PC-9 (cell line): ENCODE results near the gene KRT76. TPM values are rescaled to one million over a fixed set of nuclear protein-coding genes. Genes with fewer than 3 reads are reported as not detected.

Source experiments
- BruUV-seq: library from RNA; stranded (reverse); fragments of 400-500 nt; replicated peaks from 2 replicates; lab custom pipeline; 2021; lab: Mats Ljungman, UMichigan
- CTCF ChIA-PET: fragments of 300-600 bp; sonication (Branson Sonifier 250); formaldehyde crosslinking; loops from one replicate; lab custom pipeline; 2022; ENCODE audit warnings: antibody characterized with exemption; lab: Charles Lee
- POLR2A ChIA-PET: fragments of 300-600 bp; sonication (Branson Sonifier 250); formaldehyde crosslinking; loops from one replicate; lab custom pipeline; 2022; ENCODE audit warnings: antibody characterized with exemption; ENCODE audit not compliant: unreplicated experiment; lab: Charles Lee
- DNase-seq, 2 experiments: peaks; one replicate each; pipeline versions ENCODE4 v3.0.0 to v3.0.0-alpha.2; 2015 to 2022; ENCODE audit warnings: mixed read lengths in 1 of 2
- H2AFZ ChIP-seq: fragments of 200-600 bp; sonication (generic); 2 replicates; pipeline ENCODE4 v1.8.1; 2017; ENCODE audit warnings: antibody characterized with exemption
- H3F3A ChIP-seq: fragments of 200-600 bp; sonication (generic); 2 replicates; pipeline ENCODE4 v1.8.1; 2017; ENCODE audit warnings: antibody characterized with exemption, mild to moderate bottlenecking, low read depth; ENCODE audit not compliant: insufficient read depth
- H3K27ac ChIP-seq: fragments of 200-600 bp; sonication (generic); 2 replicates; pipeline ENCODE4 v1.6.1; 2016; ENCODE audit warnings: mixed run types
- H3K27me3 ChIP-seq: fragments of 200-600 bp; sonication (generic); 2 replicates; pipeline ENCODE4 v1.6.1; 2016; ENCODE audit warnings: low read depth, mixed run types; ENCODE audit not compliant: insufficient read depth
- H3K36me3 ChIP-seq: fragments of 200-600 bp; sonication (generic); 2 replicates; pipeline ENCODE4 v1.6.1; 2016; ENCODE audit warnings: low read depth, mixed run types
- H3K4me1 ChIP-seq: fragments of 200-600 bp; sonication (generic); replicated peaks from 2 replicates; pipeline ENCODE4 v1.6.1; 2016; ENCODE audit warnings: mixed run types; ENCODE audit not compliant: insufficient read depth
- H3K4me2 ChIP-seq: fragments of 200-600 bp; sonication (generic); 2 replicates; pipeline ENCODE4 v1.6.1; 2017; ENCODE audit warnings: mixed run types
- H3K4me3 ChIP-seq: fragments of 200-600 bp; sonication (generic); 2 replicates; pipeline ENCODE4 v1.6.1; 2016; ENCODE audit warnings: mixed run types
- H3K79me2 ChIP-seq: fragments of 200-600 bp; sonication (generic); 2 replicates; pipeline ENCODE4 v1.6.1; 2017; ENCODE audit warnings: low read depth, mixed run types
- H3K9me2 ChIP-seq: fragments of 200-600 bp; sonication (generic); 2 replicates; pipeline ENCODE4 v1.8.1; 2017; ENCODE audit warnings: mild to moderate bottlenecking; ENCODE audit not compliant: insufficient read depth
- H3K9me3 ChIP-seq: fragments of 200-600 bp; sonication (generic); 2 replicates; pipeline ENCODE4 v1.8.1; 2016; ENCODE audit warnings: low read depth; ENCODE audit not compliant: insufficient read depth
- H4K20me1 ChIP-seq: fragments of 200-600 bp; sonication (generic); 2 replicates; pipeline ENCODE4 v1.8.1; 2017; ENCODE audit not compliant: insufficient read depth
- EZH2 ChIP-seq: fragments of 200-600 bp; sonication (generic); IDR thresholded peaks from 2 replicates; pipeline ENCODE4 v1.8.0; 2017; ENCODE audit warnings: antibody characterized with exemption, low read depth
- intact Hi-C: fragments of 100-400 bp; cut with micrococcal nuclease; formaldehyde crosslinking; loops from one replicate; pipeline ENCODE4 v1.10.0; 2022; ENCODE audit not compliant: unreplicated experiment
- total RNA-seq: library from RNA; stranded (reverse); gene quantifications from 2 replicates; pipeline ENCODE4 v1.2.3, GENCODE V29; 2021
- TF ChIP-seq, protein P1 (sequence below): fragments of 200-600 bp; sonication (generic); conservative IDR thresholded peaks from 2 replicates; pipeline ENCODE4 v1.6.1; 2017; ENCODE audit warnings: mixed run types, antibody characterized with exemption, mild to moderate bottlenecking, moderate library complexity

Gene KRT76
- total RNA-seq, 1 experiment from 2014 or later = not detected

DNA sequence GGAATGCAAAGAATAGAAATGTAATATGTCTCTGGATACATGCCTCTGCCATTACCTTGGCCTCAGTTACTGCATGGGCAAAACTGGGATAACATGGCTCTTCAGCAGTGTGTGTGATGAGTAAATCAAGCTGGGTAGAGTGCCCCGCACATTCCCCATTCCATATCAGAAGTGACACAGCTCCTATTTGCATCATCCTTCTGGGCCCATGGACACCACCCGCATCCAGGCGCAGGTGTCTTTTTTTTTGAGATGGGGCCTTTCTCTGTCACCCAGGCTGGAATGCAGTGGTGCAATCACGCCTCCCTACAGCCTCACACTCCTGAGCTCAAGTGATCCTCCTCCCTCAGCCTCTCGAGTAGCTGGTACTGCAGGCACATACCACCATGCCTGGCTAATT is 31.6 kb downstream of the KRT76 start:
- Histone ChIP-seq H3F3A (no peaks in the 10 kb centered on the region), H3K27me3 (no peaks in the 10 kb centered on the region), H4K20me1 (no peaks in the 10 kb centered on the region), H3K4me1 (no peaks in the 10 kb centered on the region), H3K4me2 (no peak overlapping the region), H3K79me2 (no peaks in the 10 kb centered on the region), H3K27ac (no peak overlapping the region), H2AFZ (no peak overlapping the region), H3K4me3 (no peak overlapping the region), H3K9me3 (no peaks in the 10 kb centered on the region), H3K36me3 (no peaks in the 10 kb centered on the region), H3K9me2 (no peaks in the 10 kb centered on the region)
- ChIA-PET CTCF (no interaction called here), POLR2A (no interaction called here)
- intact Hi-C loops = no loop called here
- no peak for DNase-seq
- BruUV-seq = no TSS peak
- TF ChIP-seq EZH2 = no peak
- TF ChIP-seq, protein P1, sequence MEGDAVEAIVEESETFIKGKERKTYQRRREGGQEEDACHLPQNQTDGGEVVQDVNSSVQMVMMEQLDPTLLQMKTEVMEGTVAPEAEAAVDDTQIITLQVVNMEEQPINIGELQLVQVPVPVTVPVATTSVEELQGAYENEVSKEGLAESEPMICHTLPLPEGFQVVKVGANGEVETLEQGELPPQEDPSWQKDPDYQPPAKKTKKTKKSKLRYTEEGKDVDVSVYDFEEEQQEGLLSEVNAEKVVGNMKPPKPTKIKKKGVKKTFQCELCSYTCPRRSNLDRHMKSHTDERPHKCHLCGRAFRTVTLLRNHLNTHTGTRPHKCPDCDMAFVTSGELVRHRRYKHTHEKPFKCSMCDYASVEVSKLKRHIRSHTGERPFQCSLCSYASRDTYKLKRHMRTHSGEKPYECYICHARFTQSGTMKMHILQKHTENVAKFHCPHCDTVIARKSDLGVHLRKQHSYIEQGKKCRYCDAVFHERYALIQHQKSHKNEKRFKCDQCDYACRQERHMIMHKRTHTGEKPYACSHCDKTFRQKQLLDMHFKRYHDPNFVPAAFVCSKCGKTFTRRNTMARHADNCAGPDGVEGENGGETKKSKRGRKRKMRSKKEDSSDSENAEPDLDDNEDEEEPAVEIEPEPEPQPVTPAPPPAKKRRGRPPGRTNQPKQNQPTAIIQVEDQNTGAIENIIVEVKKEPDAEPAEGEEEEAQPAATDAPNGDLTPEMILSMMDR = no peak

DNA sequence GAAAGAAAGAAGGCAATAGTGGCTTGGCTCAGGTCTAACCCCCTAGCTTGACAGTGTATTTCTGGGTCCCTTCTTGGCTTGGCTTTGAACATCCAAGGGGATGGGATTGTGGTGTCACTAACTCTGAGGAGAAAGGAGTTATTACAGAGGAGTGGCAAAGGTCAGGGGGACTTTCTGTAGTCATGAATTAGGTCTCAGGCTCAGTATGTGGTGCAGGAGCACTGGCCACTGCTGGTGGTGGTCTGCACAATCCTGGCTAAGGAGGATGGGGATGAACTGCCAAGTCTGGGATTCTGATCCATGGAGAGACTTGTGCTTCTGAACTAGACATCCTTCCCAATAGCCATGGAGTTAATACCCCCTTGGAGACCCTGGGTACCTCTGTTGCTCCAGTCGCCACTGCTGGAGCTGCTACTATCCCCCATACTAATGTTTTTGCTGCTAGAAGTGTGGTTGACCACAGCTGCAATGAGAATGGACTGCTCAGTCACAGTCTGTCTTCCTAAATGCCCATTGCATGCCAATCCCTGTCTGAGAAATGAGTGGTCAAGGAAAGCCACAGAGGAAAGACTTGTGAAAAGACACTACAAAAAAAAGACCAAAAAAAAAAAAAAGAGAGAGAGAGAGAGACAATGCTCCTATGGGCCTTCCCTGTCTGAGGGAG is 32.5 kb downstream of the KRT76 start:
- no TSS peak for BruUV-seq
- CTCF ChIA-PET = no interaction called here

DNA sequence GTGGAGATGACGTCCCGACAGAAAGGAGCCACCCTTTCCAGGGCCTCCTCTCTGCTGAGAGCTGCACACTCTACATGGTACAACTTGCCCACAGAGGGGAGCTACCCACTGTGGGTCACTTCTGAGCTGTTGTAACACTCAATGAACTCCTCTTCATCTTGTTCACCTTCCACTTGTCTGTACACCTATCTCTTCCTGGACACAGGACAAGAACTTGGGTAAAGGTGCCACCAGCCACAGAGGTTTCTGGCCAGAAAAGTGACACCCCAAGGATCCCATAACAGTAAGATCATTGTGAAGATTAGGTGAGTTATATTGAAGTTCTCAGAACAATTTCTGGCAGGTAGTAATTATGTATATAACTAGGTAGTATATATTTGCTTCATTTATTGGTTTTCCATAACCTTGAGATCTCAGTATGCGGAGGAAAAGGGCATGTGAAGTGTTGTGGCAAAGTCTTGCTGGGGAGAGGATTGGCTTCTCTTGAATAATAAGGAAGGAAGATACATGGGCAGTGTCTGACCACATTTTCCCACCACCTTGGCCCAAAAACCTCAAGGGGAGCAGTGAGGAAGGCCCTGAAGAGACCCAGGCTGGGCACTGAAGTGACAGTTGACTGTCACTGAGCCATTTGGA is 34.2 kb downstream of the KRT76 start:
- ChIA-PET POLR2A (no interaction called here), CTCF (no interaction called here)
- TF ChIP-seq, protein P1 = no peak
- no peak for TF ChIP-seq EZH2
- Histone ChIP-seq H4K20me1 (no peaks in the 10 kb centered on the region), H3K9me2 (no peaks in the 10 kb centered on the region), H3K27ac (no peak overlapping the region), H2AFZ (no peak overlapping the region), H3K36me3 (no peaks in the 10 kb centered on the region), H3K9me3 (no peaks in the 10 kb centered on the region), H3K4me1 (no peaks in the 10 kb centered on the region), H3K4me2 (no peak overlapping the region), H3K27me3 (no peaks in the 10 kb centered on the region), H3K79me2 (no peaks in the 10 kb centered on the region), H3F3A (no peaks in the 10 kb centered on the region), H3K4me3 (no peak overlapping the region)
- intact Hi-C loops = loop anchor here (5.0 kb wide), 1 partner anchor 124 kb away; no protein-coding TSS in a partner anchor
- no TSS peak for BruUV-seq
- no peak for DNase-seq

More for the DNA sequence above, 32.5 kb downstream of the KRT76 start:
- TF ChIP-seq EZH2 = no peak
- TF ChIP-seq, protein P1 = no peak
- H3K4me2 ChIP-seq = no peak overlapping the region
- intact Hi-C loops = loop anchor here (5.0 kb wide), 1 partner anchor 123 kb away; no protein-coding TSS in a partner anchor
- no peaks in the 10 kb centered on the region for H4K20me1 ChIP-seq
- H3K27ac ChIP-seq = no peak overlapping the region
- H3K4me1 ChIP-seq = no peaks in the 10 kb centered on the region
- POLR2A ChIA-PET = no interaction called here
- H3K9me3 ChIP-seq = no peaks in the 10 kb centered on the region
- no peaks in the 10 kb centered on the region for H3F3A ChIP-seq
- no peaks in the 10 kb centered on the region for H3K79me2 ChIP-seq
- no peaks in the 10 kb centered on the region for H3K27me3 ChIP-seq
- H2AFZ ChIP-seq = no peak overlapping the region
- H3K9me2 ChIP-seq = no peaks in the 10 kb centered on the region
- no peaks in the 10 kb centered on the region for H3K36me3 ChIP-seq
- no peak for DNase-seq
- H3K4me3 ChIP-seq = no peak overlapping the region
